ENCODE measurements around the gene TSPAN18.

The TSPAN18 gene

GRCh38 chr11:44863231-44863630 is 136.5 kb downstream of the TSPAN18 start:
- TF ChIP-seq CTCF (IDR thresholded peaks at IDR 0.05; ENCODE audit: low read depth, low read length, missing control alignments), result no peak
- in situ Hi-C loops (cut with HindIII; ENCODE audit: low sequenced_read_pairs), result no loop called here

GRCh38 chr11:44865866-44866272 is 139.1 kb downstream of the TSPAN18 start:
- in situ Hi-C loops (cut with HindIII; ENCODE audit: low sequenced_read_pairs), result no loop called here
- TF ChIP-seq CTCF (IDR thresholded peaks at IDR 0.05; ENCODE audit: low read depth, low read length, missing control alignments), result no peak
- DNase-seq (ENCODE audit: low read depth), result no peak
- H3K4me3 ChIP-seq (ENCODE audit: low read depth, low read length), result no peak overlapping the region

More at GRCh38 chr11:44863231-44863630, 136.5 kb downstream of the TSPAN18 start:
- DNase-seq (ENCODE audit: low read depth), result no peak
- H3K4me3 ChIP-seq (ENCODE audit: low read depth, low read length), result no peak overlapping the region

GRCh38 chr11:44866286-44866685 is 139.5 kb downstream of the TSPAN18 start:
- TF ChIP-seq CTCF (IDR thresholded peaks at IDR 0.05; ENCODE audit: low read depth, low read length, missing control alignments), result no peak
- no peak overlapping the region for H3K4me3 ChIP-seq (ENCODE audit: low read depth, low read length)
- DNase-seq (ENCODE audit: low read depth), result no peak
- in situ Hi-C loops (cut with HindIII; ENCODE audit: low sequenced_read_pairs), result no loop called here

GRCh38 chr11:44868021-44868420 is 141.3 kb downstream of the TSPAN18 start:
- H3K4me3 ChIP-seq (ENCODE audit: low read depth, low read length), result no peak overlapping the region
- DNase-seq (ENCODE audit: low read depth), result no peak
- in situ Hi-C loops (cut with HindIII; ENCODE audit: low sequenced_read_pairs), result no loop called here
- no peak for TF ChIP-seq CTCF (IDR thresholded peaks at IDR 0.05; ENCODE audit: low read depth, low read length, missing control alignments)

- in situ Hi-C loops (cut with HindIII; ENCODE audit: low sequenced_read_pairs), result no loop called here
- DNase-seq (ENCODE audit: low read depth), result no peak
- no peak overlapping the region for H3K4me3 ChIP-seq (ENCODE audit: low read depth, low read length)
- no peak for TF ChIP-seq CTCF (IDR thresholded peaks at IDR 0.05; ENCODE audit: low read depth, low read length, missing control alignments)
These were observed 142.0 kb downstream of the TSPAN18 start for GRCh38 chr11:44868455-44869421.

- in situ Hi-C loops (cut with HindIII; ENCODE audit: low sequenced_read_pairs), result no loop called here
These were observed 143.4 kb downstream of the TSPAN18 start for GRCh38 chr11:44870181-44870580.

More at GRCh38 chr11:44870181-44870580, 143.4 kb downstream of the TSPAN18 start:
- DNase-seq (ENCODE audit: low read depth), result no peak
- H3K4me3 ChIP-seq (ENCODE audit: low read depth, low read length), result no peak overlapping the region
- no peak for TF ChIP-seq CTCF (IDR thresholded peaks at IDR 0.05; ENCODE audit: low read depth, low read length, missing control alignments)
